ENCODE results near the gene TRPV4. TPM values are rescaled to one million over a fixed set of nuclear protein-coding genes. Genes with fewer than 3 reads are reported as not detected.

Gene TRPV4
- total RNA-seq, 2 experiments from 2014 or later: 2.1 TPM; not detected in 1

DNA sequence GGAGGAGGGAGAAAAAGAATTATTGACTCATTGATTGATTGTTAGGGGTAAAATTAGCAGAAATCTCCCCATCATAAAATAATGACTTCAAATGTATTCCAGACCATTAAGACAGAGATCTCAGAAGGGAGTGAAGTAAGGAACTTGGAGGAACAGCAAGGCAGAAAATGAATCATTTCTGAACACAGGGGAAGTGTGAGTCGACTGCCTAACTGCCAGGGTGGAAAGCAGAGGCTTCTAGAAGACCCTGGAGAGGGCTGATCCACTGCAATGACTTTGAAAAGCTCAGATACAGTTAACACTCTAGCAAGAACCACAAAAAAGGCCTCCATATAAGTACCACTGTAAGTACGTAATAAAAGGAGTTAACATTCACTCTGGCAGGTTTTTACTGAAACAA, 37.5 kb upstream of the TRPV4 start:
- intact Hi-C loops (cut with micrococcal nuclease; ENCODE audit: unreplicated experiment): no loop called here
- Histone ChIP-seq H3K79me2 (ENCODE audit: insufficient read depth, low read depth, low read length) (no peaks in the 10 kb centered on the region), H3K9me3 (ENCODE audit: low read length) (no peaks in the 10 kb centered on the region), H3K4me3 (ENCODE audit: low read depth, low read length, poor library complexity, severe bottlenecking) (no peak overlapping the region), H3K4me1 (ENCODE audit: insufficient read depth, low read length, poor library complexity, severe bottlenecking) (peaks cover 8% of the 10 kb centered on the region), H3K36me3 (ENCODE audit: insufficient read depth, low read length) (0 out of 2 replicates have a peak, but pooled peaks cover 7% of the 10 kb centered on the region), H4K20me1 (ENCODE audit: insufficient read depth, low read length) (no peaks in the 10 kb centered on the region), H3K27ac (ENCODE audit: low read depth, low read length, poor library complexity, severe bottlenecking) (no peak overlapping the region), H3K4me2 (ENCODE audit: low read length) (no peak overlapping the region), H3K9me2 (ENCODE audit: insufficient read depth, low read length) (no peaks in the 10 kb centered on the region), H2AFZ (ENCODE audit: low read length) (no peak overlapping the region)
- POLR2A ChIA-PET: no interaction called here
- TF ChIP-seq EZH2phosphoT487 (IDR thresholded peaks at IDR 0.05; ENCODE audit: borderline replicate concordance, low read depth, low read length): no peak
- TF ChIP-seq, protein P1, sequence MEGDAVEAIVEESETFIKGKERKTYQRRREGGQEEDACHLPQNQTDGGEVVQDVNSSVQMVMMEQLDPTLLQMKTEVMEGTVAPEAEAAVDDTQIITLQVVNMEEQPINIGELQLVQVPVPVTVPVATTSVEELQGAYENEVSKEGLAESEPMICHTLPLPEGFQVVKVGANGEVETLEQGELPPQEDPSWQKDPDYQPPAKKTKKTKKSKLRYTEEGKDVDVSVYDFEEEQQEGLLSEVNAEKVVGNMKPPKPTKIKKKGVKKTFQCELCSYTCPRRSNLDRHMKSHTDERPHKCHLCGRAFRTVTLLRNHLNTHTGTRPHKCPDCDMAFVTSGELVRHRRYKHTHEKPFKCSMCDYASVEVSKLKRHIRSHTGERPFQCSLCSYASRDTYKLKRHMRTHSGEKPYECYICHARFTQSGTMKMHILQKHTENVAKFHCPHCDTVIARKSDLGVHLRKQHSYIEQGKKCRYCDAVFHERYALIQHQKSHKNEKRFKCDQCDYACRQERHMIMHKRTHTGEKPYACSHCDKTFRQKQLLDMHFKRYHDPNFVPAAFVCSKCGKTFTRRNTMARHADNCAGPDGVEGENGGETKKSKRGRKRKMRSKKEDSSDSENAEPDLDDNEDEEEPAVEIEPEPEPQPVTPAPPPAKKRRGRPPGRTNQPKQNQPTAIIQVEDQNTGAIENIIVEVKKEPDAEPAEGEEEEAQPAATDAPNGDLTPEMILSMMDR (conservative IDR thresholded peaks at IDR 0.05; ENCODE audit: low read length): no peak
- DNase-seq (ENCODE audit: low spot score): no peak
- BruUV-seq (replicated peaks): no TSS peak
- CTCF ChIA-PET (ENCODE audit: unreplicated experiment): no interaction called here

DNA sequence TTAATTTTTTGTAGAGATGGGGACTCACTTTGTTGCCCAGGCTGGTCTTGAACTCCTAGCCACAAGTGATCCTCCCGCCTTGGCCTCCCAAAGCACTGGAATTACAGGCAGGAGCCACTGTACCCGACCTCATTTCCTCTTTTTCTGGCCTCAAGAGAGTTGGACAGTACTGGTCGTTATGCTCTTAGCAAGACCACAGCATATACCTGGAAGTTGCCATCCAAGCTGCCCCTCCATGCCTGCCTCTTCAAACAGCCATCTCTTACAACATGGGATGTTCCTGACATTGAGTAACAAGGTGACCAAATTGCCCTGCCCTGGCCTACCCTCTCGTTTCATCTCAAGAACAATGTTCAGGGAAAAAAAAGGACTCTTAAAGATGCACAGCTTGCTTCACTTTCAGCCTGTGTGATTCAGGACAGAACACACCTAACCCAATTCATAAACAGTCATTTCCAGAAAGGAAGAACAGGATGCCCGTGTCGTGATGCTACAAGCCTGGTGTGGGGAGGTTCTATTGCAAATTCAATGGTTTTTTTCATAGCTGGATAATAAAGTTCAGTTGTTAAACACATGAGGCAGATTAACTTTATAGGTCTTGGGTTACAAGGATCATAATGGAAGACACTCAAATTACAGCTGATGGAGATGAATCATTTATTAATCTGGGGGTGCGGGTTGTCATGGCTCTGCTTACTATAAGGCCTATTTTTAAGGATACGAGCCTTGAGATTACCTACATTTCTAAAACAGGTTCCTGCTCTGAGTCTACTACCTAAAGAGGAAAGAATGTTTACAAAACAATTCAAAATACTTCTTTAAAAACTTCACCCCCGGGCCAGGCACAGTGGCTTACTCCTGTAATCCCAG, 35.2 kb upstream of the TRPV4 start:
- no peaks in the 10 kb centered on the region for H3K79me2 ChIP-seq (ENCODE audit: insufficient read depth, low read depth, low read length)
- peaks cover 7% of the 10 kb centered on the region for H3K4me1 ChIP-seq (ENCODE audit: insufficient read depth, low read length, poor library complexity, severe bottlenecking)
- H2AFZ ChIP-seq (ENCODE audit: low read length): no peak overlapping the region
- no peaks in the 10 kb centered on the region for H3K9me3 ChIP-seq (ENCODE audit: low read length)
- H3K9me2 ChIP-seq (ENCODE audit: insufficient read depth, low read length): no peaks in the 10 kb centered on the region
- ChIA-PET CTCF (ENCODE audit: unreplicated experiment) (interaction anchor here (1.0 kb wide), 1 partner anchor 23 kb away, joined by 3 read pairs; no protein-coding TSS in a partner anchor), POLR2A (interaction anchor here (0.7 to 1.8 kb wide), 3 partner anchors 10 to 19 kb away, joined by 3 to 7 read pairs (median 3); no protein-coding TSS in a partner anchor)
- DNase-seq (ENCODE audit: low spot score): no peak
- no peak for TF ChIP-seq EZH2phosphoT487 (IDR thresholded peaks at IDR 0.05; ENCODE audit: borderline replicate concordance, low read depth, low read length)
- TF ChIP-seq, protein P1 (conservative IDR thresholded peaks at IDR 0.05; ENCODE audit: low read length): no peak
- H3K4me3 ChIP-seq (ENCODE audit: low read depth, low read length, poor library complexity, severe bottlenecking): no peak overlapping the region
- no peak overlapping the region for H3K27ac ChIP-seq (ENCODE audit: low read depth, low read length, poor library complexity, severe bottlenecking)
- 0 out of 2 replicates have a peak, but pooled peaks cover 7% of the 10 kb centered on the region for H3K36me3 ChIP-seq (ENCODE audit: insufficient read depth, low read length)
- no TSS peak for BruUV-seq (replicated peaks)
- intact Hi-C loops (cut with micrococcal nuclease; ENCODE audit: unreplicated experiment): no loop called here
- H4K20me1 ChIP-seq (ENCODE audit: insufficient read depth, low read length): no peaks in the 10 kb centered on the region
- H3K4me2 ChIP-seq (ENCODE audit: low read length): no peak overlapping the region

DNA sequence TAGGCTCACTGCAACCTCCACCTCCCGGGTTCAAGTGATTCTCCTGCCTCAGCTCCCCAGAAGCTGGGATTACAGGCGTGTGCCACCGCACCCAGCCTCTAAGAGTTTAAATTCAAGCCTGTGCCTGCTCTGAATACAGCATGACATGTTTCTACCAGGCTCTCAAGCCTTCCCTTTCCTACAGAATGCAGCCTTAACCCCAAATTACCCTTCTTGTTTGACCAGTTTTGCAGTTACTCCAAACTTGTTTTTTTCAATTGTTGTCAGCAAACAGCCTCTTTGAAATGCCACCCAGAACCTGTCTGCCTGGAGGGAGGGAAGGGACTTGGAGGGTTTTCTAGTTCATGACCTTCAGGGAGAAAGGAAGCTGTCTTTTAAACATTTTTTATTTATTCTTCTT, 31.7 kb upstream of the TRPV4 start:
- POLR2A ChIA-PET: interaction anchor here (0.7 kb wide), 1 partner anchor 453 kb away, joined by 3 read pairs; no protein-coding TSS in a partner anchor
- Histone ChIP-seq H3K4me2 (ENCODE audit: low read length) (no peak overlapping the region), H3K4me3 (ENCODE audit: low read depth, low read length, poor library complexity, severe bottlenecking) (no peak overlapping the region), H4K20me1 (ENCODE audit: insufficient read depth, low read length) (no peaks in the 10 kb centered on the region), H3K9me2 (ENCODE audit: insufficient read depth, low read length) (no peaks in the 10 kb centered on the region), H3K4me1 (ENCODE audit: insufficient read depth, low read length, poor library complexity, severe bottlenecking) (peaks cover 7% of the 10 kb centered on the region), H3K9me3 (ENCODE audit: low read length) (no peaks in the 10 kb centered on the region), H3K79me2 (ENCODE audit: insufficient read depth, low read depth, low read length) (no peaks in the 10 kb centered on the region), H3K27ac (ENCODE audit: low read depth, low read length, poor library complexity, severe bottlenecking) (no peak overlapping the region), H3K36me3 (ENCODE audit: insufficient read depth, low read length) (no peaks in the 10 kb centered on the region), H2AFZ (ENCODE audit: low read length) (no peak overlapping the region)
- BruUV-seq (replicated peaks): no TSS peak
- CTCF ChIA-PET (ENCODE audit: unreplicated experiment): interaction anchor here (0.6 kb wide), 1 partner anchor 327 kb away, joined by 3 read pairs; no protein-coding TSS in a partner anchor
- intact Hi-C loops (cut with micrococcal nuclease; ENCODE audit: unreplicated experiment): no loop called here
- TF ChIP-seq, protein P1 (conservative IDR thresholded peaks at IDR 0.05; ENCODE audit: low read length): no peak
- TF ChIP-seq EZH2phosphoT487 (IDR thresholded peaks at IDR 0.05; ENCODE audit: borderline replicate concordance, low read depth, low read length): no peak
- DNase-seq (ENCODE audit: low spot score): no peak

Measured in OCI-LY7 (cell line).